Stimulated activated naive CD4-positive, alpha-beta T cell (primary cell): Measurements from ENCODE around the gene PLEKHH3.

ENCODE experiments used
- DNase-seq, 6 experiments: peaks; one replicate each; lab custom pipeline; 2025; lab: John Stamatoyannopoulos, UW

Gene PLEKHH3

GRCh38 chr17:42676424-42677011 lies at the start of gene PLEKHH3:
Gene PLEKHH3, minus strand, starts transcription at chr17:42676994. Its CDS starts 431 bp downstream, at chr17:42676563.
- peak in 3 of 6 experiments; percentile 16 to 44 (median 32) for DNase-seq

DNA sequence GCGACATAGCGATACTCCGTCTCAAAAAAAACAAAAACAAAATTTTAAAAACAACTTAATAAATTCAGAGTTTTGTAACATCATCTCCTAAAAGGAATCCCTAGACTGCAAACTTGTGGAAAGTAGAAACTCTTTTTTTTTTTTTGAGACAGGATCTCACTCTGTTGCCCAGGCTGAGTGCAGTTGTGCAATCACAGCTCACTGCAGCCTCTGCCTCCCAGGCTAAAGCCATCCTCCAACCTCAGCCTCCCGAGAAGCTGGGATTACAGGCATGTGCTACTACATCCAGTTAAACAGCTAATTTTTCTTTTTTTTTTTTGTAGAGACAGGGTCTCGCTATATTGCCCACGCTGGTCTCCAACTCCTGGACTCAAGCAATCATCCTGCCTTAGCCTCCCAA lies 48.3 kb upstream of the PLEKHH3 start:
- no peak for DNase-seq

DNA sequence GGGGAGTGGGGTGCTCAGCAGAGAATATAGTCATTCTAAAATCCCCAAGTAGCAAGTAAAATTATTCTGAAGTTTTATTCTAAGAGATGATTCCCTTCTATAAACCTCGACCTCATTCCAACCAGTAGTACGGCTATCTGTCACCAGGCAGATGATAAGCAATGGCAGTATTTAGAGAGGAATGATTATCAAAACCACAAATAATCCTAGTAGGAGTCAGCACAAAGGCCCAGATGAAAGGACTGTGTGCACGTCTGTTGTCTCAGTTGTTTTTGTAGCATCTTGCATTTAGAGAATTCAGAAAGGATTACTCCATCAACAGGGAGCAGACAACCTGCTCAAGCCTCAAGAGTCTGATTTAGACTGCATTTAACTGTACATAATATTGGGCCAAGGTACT lies 46.8 kb upstream of the PLEKHH3 start:
- no peak for DNase-seq

GRCh38 chr17:42720996-42721583 lies 44.3 kb upstream of the PLEKHH3 start:
- peak in 5 of 6 experiments; percentile 2 to 66 (median 47) for DNase-seq

- no peak for DNase-seq
These were observed 32.8 kb upstream of the PLEKHH3 start for GRCh38 chr17:42709561-42709960.

DNA sequence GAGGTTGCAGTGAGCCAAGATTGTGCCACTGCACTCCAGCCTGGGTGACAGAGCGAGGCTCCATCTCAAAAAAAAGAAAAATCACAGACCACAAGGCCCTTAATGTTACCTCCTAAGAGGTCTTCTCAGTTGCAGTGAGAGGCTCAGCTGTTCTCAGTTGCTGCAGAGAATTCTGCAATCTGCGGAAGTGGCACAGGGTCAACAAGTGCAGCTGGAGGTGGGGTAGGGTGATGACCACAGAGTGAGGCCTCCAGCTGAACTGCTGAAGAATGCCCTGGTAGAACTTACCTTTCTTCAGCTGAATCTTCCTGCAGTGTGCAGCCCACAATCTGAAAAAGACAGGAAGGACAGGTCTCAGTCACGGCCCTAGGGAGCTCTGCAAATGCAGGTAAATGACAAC lies 31.8 kb upstream of the PLEKHH3 start:
- no peak for DNase-seq

DNA sequence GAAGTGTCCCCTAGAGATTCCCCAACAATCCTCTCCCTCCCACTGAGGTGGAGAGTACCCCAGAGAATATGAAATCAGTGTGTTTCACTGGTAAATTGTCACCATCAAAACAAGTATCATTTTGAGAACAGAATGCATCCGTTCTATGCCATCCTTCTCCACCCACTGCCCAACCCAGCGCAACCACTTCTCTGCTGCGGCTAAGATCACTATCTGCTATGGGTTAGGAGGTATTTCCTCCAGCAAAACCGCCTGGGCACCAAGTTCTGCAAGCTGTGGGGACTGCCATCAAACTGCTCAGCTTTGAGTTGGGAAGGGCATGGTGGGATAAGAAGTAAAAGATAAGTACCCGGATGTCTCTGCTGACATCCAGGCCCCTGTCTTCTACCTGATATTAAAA lies 29.9 kb upstream of the PLEKHH3 start:
- DNase-seq: peak in 4 of 6 experiments; percentile 12 to 65 (median 30)

DNA sequence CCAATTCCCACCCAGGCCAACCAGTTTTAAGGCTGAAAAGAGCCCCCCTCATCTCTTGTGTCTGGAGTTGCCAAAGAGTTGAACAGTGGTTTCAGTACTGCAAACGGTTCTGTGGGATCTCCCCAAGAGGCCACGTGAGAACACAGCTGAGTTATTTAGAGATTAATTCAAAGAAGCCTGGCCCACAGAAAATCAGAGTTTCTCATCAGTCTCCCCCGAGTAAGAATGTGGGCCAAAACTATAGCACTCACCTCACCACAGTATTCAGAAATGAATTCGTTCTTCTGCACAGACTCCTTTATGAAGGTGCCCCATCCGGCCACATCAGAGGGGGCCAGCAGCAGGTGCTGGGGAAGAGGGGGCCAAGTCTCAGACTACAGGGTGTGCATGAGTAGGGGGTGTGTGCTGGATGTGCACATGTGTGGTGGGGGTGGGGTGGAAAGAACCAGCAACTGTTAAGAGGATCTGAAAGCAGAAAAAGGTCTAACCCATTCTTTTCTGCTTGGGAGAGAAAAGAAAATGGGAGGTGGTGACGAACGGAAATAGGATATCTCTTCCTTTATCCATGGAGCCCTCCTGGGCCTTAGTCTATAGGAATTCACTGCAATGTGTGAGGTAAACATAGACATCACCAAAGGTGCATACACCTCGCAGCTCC lies 28.2 kb upstream of the PLEKHH3 start:
- DNase-seq: no peak

- no peak for DNase-seq
These were observed 27.7 kb upstream of the PLEKHH3 start for GRCh38 chr17:42704490-42704836.

- DNase-seq: no peak
These were observed 25.7 kb upstream of the PLEKHH3 start for GRCh38 chr17:42702446-42702845.

DNA sequence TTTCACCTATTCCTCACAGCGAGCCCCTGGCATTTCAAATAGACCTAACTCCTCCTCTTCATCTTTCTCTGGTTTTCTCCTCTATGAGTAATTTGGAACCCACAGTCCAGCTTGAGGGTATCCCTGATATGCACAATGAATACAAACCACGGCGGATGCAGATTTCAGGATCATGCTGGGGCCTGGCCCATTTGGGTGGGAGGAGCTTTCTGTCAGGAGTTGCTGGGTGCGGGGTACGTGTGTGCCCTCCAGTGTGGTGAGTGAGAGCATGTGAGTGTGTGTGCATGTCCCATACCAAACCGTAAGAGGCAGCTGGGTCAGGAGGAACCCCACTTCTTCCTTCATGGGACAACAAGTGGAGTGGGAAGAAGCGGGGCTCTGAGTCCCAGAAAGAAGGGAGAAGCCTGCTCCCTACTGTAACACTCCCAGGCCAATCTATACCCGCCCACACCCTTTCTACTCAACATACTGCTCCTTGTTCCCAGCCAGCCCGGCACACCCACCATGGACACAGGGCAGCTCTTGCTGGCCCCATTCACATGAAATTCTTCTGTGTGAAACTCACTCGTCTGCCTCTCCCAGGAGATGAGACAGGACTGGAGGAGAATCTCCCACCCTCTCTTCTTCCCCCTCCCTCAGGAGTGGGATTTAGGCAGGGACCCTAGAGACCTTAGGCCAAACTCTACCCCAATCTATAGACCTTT lies 23.9 kb upstream of the PLEKHH3 start:
- DNase-seq: no peak

DNA sequence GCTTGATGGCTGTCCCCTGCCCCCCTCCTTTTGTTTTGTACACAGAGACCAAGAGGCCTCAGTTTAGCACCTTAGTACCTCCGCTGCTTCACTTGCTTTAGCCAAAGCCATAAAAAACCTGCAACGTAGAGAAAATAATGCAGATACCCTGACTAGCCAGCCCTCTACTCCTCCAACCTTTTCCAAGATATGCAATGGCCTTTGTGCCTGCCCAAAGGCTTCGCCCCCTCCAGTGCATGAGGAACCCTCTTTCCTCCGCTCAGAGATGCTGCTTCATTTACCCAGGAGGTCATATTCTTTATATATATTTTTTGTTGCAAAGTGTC lies 22.6 kb upstream of the PLEKHH3 start:
- no peak for DNase-seq

GRCh38 chr17:42698736-42699414 lies 22.1 kb upstream of the PLEKHH3 start:
- DNase-seq: no peak

GRCh38 chr17:42697108-42697811 lies 20.5 kb upstream of the PLEKHH3 start:
- no peak for DNase-seq

DNA sequence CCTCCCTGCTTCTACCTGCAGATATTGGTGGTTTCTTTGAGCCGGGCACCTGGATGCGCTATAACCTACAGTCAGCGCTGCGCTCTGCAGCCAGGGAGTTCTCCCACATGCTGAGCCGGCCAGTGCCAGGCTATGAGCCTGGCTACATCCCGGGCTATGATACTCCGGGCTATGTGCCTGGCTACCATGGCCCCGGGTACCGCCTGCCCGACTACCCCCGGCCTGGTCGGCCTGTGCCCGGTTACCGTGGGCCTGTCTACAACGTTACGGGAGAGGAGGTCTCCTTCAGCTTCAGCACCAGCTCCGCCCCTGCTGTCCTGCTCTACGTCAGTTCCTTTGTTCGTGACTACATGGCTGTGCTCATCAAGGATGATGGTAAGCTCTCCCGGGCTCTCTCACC lies 18.7 kb upstream of the PLEKHH3 start:
- no peak for DNase-seq

DNA sequence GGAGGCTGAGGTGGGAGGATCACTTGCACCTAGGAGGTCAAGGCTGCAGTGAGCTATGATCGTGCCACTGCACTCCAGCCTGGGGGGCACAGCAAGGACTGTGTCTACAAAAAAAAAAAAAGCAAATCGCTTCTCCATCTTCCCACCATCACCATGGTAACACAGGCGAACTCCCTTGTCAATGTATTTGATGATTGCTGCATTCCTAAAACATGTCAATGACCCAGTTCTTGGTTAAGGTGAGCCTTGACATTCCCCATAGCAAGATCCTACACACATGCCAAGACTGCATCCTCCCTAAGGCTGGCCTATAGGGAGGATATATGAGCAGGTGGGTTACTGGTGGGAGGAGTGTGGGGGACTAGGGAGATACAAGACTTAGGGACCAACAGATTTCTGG lies 17.7 kb upstream of the PLEKHH3 start:
- DNase-seq: no peak

- no peak for DNase-seq
These were observed 15.7 kb upstream of the PLEKHH3 start for GRCh38 chr17:42692489-42692888.

DNA sequence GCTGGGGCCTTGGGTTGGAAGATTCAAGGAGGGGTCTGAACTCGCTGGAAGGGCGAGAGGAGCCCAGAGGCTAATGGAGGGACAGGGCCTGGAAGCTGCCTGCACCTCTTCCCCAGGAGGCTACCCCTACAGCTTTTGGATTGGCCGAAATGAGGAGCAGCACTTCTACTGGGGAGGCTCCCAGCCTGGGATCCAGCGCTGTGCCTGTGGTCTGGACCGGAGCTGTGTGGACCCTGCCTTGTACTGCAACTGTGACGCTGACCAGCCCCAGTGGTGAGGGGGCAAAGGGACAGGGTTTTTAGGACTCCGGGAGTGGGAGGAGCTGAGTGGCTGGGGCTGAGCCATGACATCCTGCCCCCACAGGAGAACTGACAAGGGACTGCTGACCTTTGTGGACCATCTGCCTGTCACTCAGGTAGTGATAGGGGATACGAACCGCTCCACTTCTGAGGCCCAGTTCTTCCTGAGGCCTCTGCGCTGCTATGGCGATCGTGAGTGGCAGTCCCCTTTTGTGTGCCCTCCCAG lies 14.3 kb upstream of the PLEKHH3 start:
- DNase-seq: no peak

DNA sequence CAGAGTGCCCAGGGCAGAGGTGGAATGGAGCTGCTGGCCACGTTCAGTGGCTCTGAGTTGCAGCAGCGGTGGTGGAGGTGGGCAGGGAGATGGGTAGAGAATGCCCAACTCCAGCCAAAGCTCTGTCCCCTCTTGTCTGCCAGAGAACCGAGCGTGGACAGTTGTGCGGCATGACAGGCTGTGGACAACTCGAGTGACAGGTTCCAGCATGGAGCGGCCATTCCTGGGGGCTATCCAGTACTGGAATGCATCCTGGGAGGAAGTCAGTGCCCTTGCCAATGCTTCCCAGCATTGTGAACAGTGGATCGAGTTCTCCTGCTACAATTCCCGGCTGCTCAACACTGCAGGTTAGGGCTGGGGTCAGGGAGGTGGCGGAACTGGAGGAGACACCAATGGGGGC lies 13.8 kb upstream of the PLEKHH3 start:
- DNase-seq: no peak

- no peak for DNase-seq
These were observed 11.0 kb upstream of the PLEKHH3 start for GRCh38 chr17:42687707-42688320.

DNA sequence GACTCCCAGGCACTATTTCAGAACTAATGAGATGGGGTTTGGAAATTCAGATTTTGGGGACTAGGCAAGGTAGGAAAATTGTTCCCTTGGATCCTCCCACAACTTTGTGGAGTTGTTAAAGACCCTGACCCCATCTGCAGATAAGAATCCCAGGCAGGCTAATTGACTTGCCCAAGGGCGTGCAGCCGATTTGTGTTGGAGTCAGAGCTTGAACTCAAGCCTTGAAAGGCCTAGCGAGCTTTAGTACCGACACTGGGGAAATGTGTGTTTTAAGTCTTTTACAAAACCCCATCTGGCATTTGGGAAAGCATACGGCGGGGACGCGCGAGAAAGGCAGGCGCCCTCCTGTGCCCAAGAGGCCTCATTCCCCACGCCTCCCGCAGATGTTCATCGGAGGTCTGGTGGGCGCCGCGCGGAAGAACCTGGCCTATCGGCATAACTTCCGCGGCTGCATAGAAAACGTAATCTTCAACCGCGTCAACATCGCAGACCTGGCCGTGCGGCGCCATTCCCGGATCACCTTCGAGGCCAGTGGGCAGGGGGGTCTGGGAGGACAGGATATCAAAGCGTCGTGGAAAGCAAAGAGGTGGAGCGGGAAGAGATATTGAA lies 9.8 kb upstream of the PLEKHH3 start:
- DNase-seq: no peak
